Measurements from ENCODE around the gene SH3TC1. TPM values are rescaled to one million over a fixed set of nuclear protein-coding genes. Genes with fewer than 3 reads are reported as not detected.

The SH3TC1 gene
- total RNA-seq, 4 donors from 2014 or later = 9.6 to 12.9 (median 12.6) TPM

DNA sequence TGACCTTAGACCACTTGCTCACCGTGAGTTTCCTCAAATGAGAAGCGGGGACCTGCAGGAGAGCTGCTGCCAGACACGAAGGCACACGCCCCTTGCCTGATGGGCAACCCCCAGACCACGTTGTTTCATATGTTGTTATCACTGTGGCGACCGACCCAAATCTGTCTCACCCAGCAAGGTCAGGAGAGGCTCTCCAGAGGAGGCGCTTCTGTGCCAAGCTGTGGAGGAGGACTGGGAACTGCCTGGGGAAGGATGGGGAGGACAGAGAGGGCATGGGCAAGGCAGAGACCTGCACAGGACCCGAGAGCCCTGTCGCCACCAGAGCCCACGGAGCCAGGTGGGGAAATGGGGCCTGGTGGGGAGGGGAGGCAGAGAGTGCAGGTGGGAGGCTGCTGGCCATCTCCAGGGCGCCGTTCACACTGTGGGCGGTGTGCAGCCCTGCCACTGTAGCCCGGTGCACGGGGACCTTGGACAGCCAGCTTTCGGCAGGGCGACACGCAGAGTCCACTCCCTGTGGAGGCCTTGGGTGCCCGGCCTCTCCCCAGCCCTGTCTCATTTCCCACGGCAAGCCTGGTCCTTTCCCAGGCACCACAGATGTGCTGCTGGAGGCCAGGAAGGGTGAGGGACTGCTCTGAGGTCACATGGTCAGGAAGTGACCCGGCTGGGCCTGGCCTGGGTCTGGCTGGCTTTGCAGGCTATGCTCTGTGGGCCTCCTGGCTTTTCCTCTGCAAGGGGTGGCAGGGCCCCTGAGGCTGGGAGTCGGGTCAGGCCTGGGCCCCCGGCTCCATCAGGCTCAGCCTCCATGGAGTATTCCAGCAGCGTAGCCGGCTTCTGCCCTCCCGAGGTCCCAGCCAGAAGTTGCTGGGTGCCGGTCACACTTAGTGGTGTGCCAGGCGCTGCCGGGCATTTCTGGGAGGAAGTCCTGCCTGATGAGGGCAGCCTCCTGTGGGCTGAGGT, 73.7 kb downstream of the SH3TC1 start:
- peaks cover 11% of the 10 kb centered on the region for H3K27me3 ChIP-seq
- H3K4me1 ChIP-seq = peaks cover 0 to 95% (median 62%) of the 10 kb centered on the region in 3 donors
- no peaks in the 10 kb centered on the region for H3K9me3 ChIP-seq
- H3K4me3 ChIP-seq = peak overlapping the region in 1 of 2 donors; percentile 65
- H3K27ac ChIP-seq = peak overlapping the region; percentile 35 to 90 (median 81)
- WGBS, 2 donors (ENCODE audit: low coverage in 1 of 2) = 52% methylated on average over 11 of the region's 30 CpGs; no CpG with 5 or more reads in 1 of the 2 donors
- no peak for ATAC-seq
- H3K36me3 ChIP-seq = no peaks in the 10 kb centered on the region
- TF ChIP-seq POLR2AphosphoS5 (IDR thresholded peaks at IDR 0.05) (no peak), POLR2A (IDR thresholded peaks at IDR 0.05) (no peak), CTCF (IDR thresholded peaks at IDR 0.05) (no peak), EP300 (IDR thresholded peaks at IDR 0.05) (no peak)

DNA sequence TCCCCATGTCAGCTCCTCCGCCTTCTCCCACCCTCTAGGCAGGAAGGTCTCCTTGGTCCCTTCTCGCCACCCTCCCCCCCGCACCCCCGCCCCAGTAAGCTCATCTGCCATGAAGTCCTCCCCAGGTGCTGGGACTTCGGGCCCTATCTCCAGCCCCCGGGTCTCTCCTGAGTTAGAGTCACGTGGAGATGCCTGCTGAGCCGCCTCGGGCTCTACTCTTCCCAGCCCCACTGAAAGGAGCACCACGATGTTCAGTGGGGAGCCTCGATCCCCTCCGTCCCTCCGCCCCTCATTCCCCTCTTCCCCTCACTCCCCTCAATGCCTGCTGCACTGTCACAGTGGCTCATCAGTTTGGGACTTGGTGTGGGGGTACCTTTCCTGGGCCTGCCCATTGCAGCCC, 74.4 kb downstream of the SH3TC1 start:
- no peak overlapping the region for H3K4me3 ChIP-seq
- TF ChIP-seq POLR2AphosphoS5 (IDR thresholded peaks at IDR 0.05) = no peak
- no peak for TF ChIP-seq CTCF (IDR thresholded peaks at IDR 0.05)
- TF ChIP-seq EP300 (IDR thresholded peaks at IDR 0.05) = no peak
- no peak for TF ChIP-seq POLR2A (IDR thresholded peaks at IDR 0.05)
- WGBS, 2 donors (ENCODE audit: low coverage in 1 of 2) = 91% methylated on average over 8 of the region's 13 CpGs; no CpG with 5 or more reads in 1 of the 2 donors
- no peaks in the 10 kb centered on the region for H3K36me3 ChIP-seq
- H3K4me1 ChIP-seq = peaks cover 0 to 99% (median 67%) of the 10 kb centered on the region in 3 donors
- no peaks in the 10 kb centered on the region for H3K9me3 ChIP-seq
- ATAC-seq = no peak
- peak overlapping the region; percentile 35 to 90 (median 81) for H3K27ac ChIP-seq
- peaks cover 11% of the 10 kb centered on the region for H3K27me3 ChIP-seq

GRCh38 chr4:8274066-8274652, 75.1 kb downstream of the SH3TC1 start:
- Histone ChIP-seq H3K9me3 (no peaks in the 10 kb centered on the region), H3K4me1 (peaks cover 0 to 100% (median 67%) of the 10 kb centered on the region in 3 donors), H3K27me3 (peaks cover 11% of the 10 kb centered on the region), H3K4me3 (no peak overlapping the region), H3K27ac (peak overlapping the region; percentile 9 to 90 (median 81)), H3K36me3 (no peaks in the 10 kb centered on the region)
- TF ChIP-seq CTCF (IDR thresholded peaks at IDR 0.05) = no peak
- TF ChIP-seq POLR2AphosphoS5 (IDR thresholded peaks at IDR 0.05) = no peak
- no peak for TF ChIP-seq EP300 (IDR thresholded peaks at IDR 0.05)
- TF ChIP-seq POLR2A (IDR thresholded peaks at IDR 0.05) = no peak
- no peak for ATAC-seq
- 87 to 95% methylated on average over 3 to 15 of the region's 21 CpGs for WGBS, 2 donors (ENCODE audit: low coverage in 1 of 2)

DNA sequence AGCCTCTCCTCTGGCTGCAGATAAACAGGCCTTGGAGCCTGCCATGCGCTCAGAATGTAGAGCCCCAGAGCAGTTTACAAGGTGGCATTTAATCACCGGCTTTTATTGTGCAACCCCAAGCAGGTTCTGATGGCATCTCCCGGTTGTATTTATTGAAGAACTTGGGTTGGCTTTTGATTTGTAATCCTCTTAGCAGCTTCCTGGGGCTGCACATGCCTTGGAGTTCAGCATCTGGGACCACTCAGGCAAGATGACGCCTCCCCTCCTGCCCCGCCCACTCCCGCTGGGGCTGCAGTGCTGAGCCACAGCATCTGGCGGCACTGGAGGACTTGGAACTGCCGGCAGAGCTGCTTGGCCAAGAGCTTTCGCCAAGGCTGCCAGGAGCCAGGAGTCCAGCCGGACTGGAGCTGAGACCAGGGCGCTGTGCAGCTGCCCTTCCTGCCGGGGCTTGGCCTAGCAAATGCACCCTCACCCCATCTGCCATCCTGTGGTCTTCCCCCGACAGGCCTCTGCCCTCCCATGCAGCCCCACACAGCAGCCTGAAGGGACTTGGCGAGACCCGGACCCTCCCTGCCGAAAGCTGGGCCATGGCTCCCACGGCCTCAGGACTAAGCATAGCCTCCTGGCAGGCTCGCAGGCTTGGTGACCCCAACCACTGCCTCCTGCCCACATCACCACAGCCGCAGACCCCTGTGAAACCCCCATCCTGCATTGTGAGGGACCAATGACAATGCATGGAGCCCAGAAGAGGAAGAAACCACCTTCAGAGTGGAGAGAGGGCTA, 75.9 kb downstream of the SH3TC1 start:
- peak; percentile 85 for ATAC-seq
- TF ChIP-seq POLR2AphosphoS5 (IDR thresholded peaks at IDR 0.05) (peak; percentile 94), CTCF (IDR thresholded peaks at IDR 0.05) (peak in 3 of 4 experiments; percentile 60 to 70 (median 62)), POLR2A (IDR thresholded peaks at IDR 0.05) (no peak)
- Histone ChIP-seq H3K27me3 (peaks cover 9% of the 10 kb centered on the region), H3K4me1 (peaks cover 0 to 100% (median 64%) of the 10 kb centered on the region in 3 donors), H3K27ac (peak overlapping the region; percentile 9 to 90 (median 81)), H3K9me3 (no peaks in the 10 kb centered on the region), H3K36me3 (no peaks in the 10 kb centered on the region), H3K4me3 (no peak overlapping the region)
- WGBS, 2 donors (ENCODE audit: low coverage in 1 of 2) = 33% methylated on average over 2 of the region's 19 CpGs; no CpG with 5 or more reads in 1 of the 2 donors

Data from gastroesophageal sphincter (tissue), 4 donors.